ENCODE measurements around the gene NUDT7. TPM values are rescaled to one million over a fixed set of nuclear protein-coding genes. Genes with fewer than 3 reads are reported as not detected.

Gene NUDT7
- total and polyA plus RNA-seq, 2 experiments from 2014 or later = 5.6 to 14.3 TPM

GRCh38 chr16:77758046-77758445, 35.7 kb downstream of the NUDT7 start:
- no peaks in the 10 kb centered on the region for H3K36me3 Mint-ChIP-seq (ENCODE audit: low read depth)
- no peak for DNase-seq (ENCODE audit: low spot score)
- no peak for ATAC-seq
- no peaks in the 10 kb centered on the region for H3K4me1 Mint-ChIP-seq
- H3K27ac ChIP-seq (ENCODE audit: low read depth) = no peak overlapping the region
- no peak overlapping the region for H3K4me3 ChIP-seq
- H3K9me2 ChIP-seq (ENCODE audit: insufficient read depth) = no peaks in the 10 kb centered on the region
- TF ChIP-seq, protein P1, sequence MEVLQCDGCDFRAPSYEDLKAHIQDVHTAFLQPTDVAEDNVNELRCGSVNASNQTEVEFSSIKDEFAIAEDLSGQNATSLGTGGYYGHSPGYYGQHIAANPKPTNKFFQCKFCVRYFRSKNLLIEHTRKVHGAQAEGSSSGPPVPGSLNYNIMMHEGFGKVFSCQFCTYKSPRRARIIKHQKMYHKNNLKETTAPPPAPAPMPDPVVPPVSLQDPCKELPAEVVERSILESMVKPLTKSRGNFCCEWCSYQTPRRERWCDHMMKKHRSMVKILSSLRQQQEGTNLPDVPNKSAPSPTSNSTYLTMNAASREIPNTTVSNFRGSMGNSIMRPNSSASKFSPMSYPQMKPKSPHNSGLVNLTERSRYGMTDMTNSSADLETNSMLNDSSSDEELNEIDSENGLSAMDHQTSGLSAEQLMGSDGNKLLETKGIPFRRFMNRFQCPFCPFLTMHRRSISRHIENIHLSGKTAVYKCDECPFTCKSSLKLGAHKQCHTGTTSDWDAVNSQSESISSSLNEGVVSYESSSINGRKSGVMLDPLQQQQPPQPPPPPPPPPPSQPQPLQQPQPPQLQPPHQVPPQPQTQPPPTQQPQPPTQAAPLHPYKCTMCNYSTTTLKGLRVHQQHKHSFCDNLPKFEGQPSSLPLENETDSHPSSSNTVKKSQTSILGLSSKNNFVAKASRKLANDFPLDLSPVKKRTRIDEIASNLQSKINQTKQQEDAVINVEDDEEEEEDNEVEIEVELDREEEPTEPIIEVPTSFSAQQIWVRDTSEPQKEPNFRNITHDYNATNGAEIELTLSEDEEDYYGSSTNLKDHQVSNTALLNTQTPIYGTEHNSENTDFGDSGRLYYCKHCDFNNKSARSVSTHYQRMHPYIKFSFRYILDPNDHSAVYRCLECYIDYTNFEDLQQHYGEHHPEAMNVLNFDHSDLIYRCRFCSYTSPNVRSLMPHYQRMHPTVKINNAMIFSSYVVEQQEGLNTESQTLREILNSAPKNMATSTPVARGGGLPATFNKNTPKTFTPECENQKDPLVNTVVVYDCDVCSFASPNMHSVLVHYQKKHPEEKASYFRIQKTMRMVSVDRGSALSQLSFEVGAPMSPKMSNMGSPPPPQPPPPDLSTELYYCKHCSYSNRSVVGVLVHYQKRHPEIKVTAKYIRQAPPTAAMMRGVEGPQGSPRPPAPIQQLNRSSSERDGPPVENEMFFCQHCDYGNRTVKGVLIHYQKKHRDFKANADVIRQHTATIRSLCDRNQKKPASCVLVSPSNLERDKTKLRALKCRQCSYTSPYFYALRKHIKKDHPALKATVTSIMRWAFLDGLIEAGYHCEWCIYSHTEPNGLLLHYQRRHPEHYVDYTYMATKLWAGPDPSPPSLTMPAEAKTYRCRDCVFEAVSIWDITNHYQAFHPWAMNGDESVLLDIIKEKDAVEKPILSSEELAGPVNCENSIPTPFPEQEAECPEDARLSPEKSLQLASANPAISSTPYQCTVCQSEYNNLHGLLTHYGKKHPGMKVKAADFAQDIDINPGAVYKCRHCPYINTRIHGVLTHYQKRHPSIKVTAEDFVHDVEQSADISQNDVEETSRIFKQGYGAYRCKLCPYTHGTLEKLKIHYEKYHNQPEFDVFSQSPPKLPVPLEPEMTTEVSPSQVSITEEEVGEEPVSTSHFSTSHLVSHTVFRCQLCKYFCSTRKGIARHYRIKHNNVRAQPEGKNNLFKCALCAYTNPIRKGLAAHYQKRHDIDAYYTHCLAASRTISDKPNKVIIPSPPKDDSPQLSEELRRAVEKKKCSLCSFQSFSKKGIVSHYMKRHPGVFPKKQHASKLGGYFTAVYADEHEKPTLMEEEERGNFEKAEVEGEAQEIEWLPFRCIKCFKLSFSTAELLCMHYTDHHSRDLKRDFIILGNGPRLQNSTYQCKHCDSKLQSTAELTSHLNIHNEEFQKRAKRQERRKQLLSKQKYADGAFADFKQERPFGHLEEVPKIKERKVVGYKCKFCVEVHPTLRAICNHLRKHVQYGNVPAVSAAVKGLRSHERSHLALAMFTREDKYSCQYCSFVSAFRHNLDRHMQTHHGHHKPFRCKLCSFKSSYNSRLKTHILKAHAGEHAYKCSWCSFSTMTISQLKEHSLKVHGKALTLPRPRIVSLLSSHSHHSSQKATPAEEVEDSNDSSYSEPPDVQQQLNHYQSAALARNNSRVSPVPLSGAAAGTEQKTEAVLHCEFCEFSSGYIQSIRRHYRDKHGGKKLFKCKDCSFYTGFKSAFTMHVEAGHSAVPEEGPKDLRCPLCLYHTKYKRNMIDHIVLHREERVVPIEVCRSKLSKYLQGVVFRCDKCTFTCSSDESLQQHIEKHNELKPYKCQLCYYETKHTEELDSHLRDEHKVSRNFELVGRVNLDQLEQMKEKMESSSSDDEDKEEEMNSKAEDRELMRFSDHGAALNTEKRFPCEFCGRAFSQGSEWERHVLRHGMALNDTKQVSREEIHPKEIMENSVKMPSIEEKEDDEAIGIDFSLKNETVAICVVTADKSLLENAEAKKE (CRISPR knock-in tag; IDR thresholded peaks at IDR 0.05) = no peak
- TF ChIP-seq ZNF331 (CRISPR knock-in tag; IDR thresholded peaks at IDR 0.05; ENCODE audit: low read depth) (no peak), POLR2AphosphoS5 (IDR thresholded peaks at IDR 0.05; ENCODE audit: low read depth) (no peak), ZNF114 (CRISPR knock-in tag; IDR thresholded peaks at IDR 0.05) (no peak), STAT1 (IDR thresholded peaks at IDR 0.05; ENCODE audit: unreplicated experiment) (no peak), ETS1 (IDR thresholded peaks at IDR 0.05) (no peak), JUNB (IDR thresholded peaks at IDR 0.05; ENCODE audit: unreplicated experiment) (no peak), EZH2phosphoT487 (IDR thresholded peaks at IDR 0.05; ENCODE audit: unreplicated experiment) (no peak), EZH2 (IDR thresholded peaks at IDR 0.05; ENCODE audit: low read depth, unreplicated experiment) (no peak), CREB1 (CRISPR knock-in tag; IDR thresholded peaks at IDR 0.05; ENCODE audit: low read depth) (no peak), NANOG (IDR thresholded peaks at IDR 0.05; ENCODE audit: borderline replicate concordance) (no peak)
- TF ChIP-seq, protein P2, sequence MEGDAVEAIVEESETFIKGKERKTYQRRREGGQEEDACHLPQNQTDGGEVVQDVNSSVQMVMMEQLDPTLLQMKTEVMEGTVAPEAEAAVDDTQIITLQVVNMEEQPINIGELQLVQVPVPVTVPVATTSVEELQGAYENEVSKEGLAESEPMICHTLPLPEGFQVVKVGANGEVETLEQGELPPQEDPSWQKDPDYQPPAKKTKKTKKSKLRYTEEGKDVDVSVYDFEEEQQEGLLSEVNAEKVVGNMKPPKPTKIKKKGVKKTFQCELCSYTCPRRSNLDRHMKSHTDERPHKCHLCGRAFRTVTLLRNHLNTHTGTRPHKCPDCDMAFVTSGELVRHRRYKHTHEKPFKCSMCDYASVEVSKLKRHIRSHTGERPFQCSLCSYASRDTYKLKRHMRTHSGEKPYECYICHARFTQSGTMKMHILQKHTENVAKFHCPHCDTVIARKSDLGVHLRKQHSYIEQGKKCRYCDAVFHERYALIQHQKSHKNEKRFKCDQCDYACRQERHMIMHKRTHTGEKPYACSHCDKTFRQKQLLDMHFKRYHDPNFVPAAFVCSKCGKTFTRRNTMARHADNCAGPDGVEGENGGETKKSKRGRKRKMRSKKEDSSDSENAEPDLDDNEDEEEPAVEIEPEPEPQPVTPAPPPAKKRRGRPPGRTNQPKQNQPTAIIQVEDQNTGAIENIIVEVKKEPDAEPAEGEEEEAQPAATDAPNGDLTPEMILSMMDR (conservative IDR thresholded peaks at IDR 0.05; ENCODE audit: low read depth in 2 of 2) = no peak
- TF ChIP-seq, protein P3, sequence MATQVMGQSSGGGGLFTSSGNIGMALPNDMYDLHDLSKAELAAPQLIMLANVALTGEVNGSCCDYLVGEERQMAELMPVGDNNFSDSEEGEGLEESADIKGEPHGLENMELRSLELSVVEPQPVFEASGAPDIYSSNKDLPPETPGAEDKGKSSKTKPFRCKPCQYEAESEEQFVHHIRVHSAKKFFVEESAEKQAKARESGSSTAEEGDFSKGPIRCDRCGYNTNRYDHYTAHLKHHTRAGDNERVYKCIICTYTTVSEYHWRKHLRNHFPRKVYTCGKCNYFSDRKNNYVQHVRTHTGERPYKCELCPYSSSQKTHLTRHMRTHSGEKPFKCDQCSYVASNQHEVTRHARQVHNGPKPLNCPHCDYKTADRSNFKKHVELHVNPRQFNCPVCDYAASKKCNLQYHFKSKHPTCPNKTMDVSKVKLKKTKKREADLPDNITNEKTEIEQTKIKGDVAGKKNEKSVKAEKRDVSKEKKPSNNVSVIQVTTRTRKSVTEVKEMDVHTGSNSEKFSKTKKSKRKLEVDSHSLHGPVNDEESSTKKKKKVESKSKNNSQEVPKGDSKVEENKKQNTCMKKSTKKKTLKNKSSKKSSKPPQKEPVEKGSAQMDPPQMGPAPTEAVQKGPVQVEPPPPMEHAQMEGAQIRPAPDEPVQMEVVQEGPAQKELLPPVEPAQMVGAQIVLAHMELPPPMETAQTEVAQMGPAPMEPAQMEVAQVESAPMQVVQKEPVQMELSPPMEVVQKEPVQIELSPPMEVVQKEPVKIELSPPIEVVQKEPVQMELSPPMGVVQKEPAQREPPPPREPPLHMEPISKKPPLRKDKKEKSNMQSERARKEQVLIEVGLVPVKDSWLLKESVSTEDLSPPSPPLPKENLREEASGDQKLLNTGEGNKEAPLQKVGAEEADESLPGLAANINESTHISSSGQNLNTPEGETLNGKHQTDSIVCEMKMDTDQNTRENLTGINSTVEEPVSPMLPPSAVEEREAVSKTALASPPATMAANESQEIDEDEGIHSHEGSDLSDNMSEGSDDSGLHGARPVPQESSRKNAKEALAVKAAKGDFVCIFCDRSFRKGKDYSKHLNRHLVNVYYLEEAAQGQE (IDR thresholded peaks at IDR 0.05; ENCODE audit: unreplicated experiment) = no peak
- no peaks in the 10 kb centered on the region for H3K79me2 ChIP-seq (replicated peaks; ENCODE audit: insufficient read depth)
- H3K27me3 Mint-ChIP-seq (ENCODE audit: insufficient read depth, low read depth, poor library complexity) = no peaks in the 10 kb centered on the region
- no peak overlapping the region for H3K4me2 ChIP-seq
- peaks cover 3% of the 10 kb centered on the region; the same call in 1 of the 3 replicates for H3K9me3 Mint-ChIP-seq
- H3K27ac Mint-ChIP-seq = no peak overlapping the region
- H4K20me1 ChIP-seq (replicated peaks; ENCODE audit: insufficient read depth) = no peaks in the 10 kb centered on the region
- H3F3A ChIP-seq (replicated peaks; ENCODE audit: low read depth) = no peaks in the 10 kb centered on the region
- H3K4me3 Mint-ChIP-seq = no peak overlapping the region
- no peak overlapping the region for H2AFZ ChIP-seq
- no peaks in the 10 kb centered on the region for H3K27me3 ChIP-seq (ENCODE audit: insufficient read depth)
- H3K36me3 ChIP-seq (ENCODE audit: insufficient read depth) = no peaks in the 10 kb centered on the region
- no peaks in the 10 kb centered on the region for H3K4me1 ChIP-seq (ENCODE audit: insufficient read depth)
